ENCODE data around the gene PNPLA3.

- TF ChIP-seq CTCF (IDR thresholded peaks at IDR 0.05 in 2 of 3, conservative IDR thresholded peaks at IDR 0.05 in 1 of 3; ENCODE audit: borderline replicate concordance in 1 of 3, insufficient read depth in 1 of 3, low read depth in 2 of 3, low read length in 2 of 3) (no peak), JUND (IDR thresholded peaks at IDR 0.05) (no peak), SIN3A (IDR thresholded peaks at IDR 0.05; ENCODE audit: low read depth) (no peak), POLR2AphosphoS5 (IDR thresholded peaks at IDR 0.05; ENCODE audit: low read depth, low read length) (no peak)
Measured at GRCh38 chr22:43886231-43886630, 37.4 kb upstream of the PNPLA3 start.

All from HCT116 (cell line).